Activated CD4-positive, alpha-beta T cell treated with anti-CD3 and anti-CD28 coated beads, Interleukin-10, Interleukin-2, amounts not matched to agents 100 ng/mL and 50 ng/mL, durations not matched to agents 16 hours and 8 hours (primary cell): ENCODE data around the gene TBC1D5.
A peak's percentile ranks its signal among the peaks of the same experiment; 100 is the strongest.

Experiments
- DNase-seq: peaks from one replicate; pipeline ENCODE4 v3.0.0-alpha.2; 2020

The TBC1D5 gene

DNA sequence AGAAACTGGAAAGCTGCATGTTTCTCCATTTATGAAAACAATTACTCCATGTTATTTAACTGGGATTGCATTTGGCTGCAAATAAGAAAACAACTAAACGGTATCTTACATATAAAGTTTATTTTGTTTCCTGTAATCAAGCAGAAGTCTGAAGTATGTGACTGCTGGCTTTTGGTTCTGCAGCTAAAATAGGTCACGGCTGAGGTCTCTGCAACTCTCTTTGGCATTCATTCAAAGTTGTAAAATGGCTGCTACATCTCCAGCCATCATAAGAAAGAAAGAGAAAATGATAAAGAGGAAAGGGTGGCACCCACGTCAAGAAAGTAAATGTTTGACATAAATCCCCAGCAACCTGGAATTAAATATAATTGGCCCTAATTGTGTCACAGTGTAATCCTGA lies 406.1 kb downstream of the TBC1D5 start:
- DNase-seq, result no peak

DNA sequence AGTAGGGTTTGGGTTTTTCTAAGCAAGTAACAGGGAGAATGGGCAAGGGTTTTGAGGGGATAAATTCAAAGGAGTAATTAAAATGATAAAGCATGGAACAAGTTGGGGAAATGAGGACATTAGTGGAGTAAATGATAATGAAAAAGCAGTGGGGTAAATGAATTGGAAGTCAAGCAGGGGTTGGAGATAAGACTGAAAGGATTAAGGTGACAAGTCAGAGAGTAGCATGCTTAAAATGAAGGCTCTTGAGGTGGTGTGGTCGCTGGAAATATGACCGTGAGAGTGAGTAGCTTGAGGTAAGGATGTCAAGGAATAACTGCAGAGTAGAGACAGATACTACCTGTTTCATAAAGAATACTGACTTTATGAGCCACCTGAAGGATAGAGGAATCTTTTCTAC lies 408.5 kb downstream of the TBC1D5 start:
- no peak for DNase-seq

DNA sequence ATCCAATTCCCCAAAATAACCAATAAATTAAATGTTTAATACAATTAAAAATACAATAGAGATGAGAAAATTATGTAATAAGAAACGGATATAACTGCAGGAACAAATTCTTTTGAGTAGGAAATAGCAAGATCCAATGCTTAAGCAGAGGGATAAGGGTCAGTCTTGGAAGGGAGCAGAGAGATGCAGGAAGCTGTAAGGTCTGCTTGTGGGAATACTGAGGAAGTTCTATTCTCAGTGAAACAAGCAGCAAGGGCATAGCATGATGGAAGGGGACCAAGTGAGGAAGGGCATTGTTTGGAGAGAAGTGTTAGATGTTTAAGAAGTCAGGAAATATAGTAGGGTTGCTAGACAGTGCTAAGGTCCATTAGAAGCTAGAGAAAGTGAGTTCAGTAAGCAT lies 409.0 kb downstream of the TBC1D5 start:
- no peak for DNase-seq

DNA sequence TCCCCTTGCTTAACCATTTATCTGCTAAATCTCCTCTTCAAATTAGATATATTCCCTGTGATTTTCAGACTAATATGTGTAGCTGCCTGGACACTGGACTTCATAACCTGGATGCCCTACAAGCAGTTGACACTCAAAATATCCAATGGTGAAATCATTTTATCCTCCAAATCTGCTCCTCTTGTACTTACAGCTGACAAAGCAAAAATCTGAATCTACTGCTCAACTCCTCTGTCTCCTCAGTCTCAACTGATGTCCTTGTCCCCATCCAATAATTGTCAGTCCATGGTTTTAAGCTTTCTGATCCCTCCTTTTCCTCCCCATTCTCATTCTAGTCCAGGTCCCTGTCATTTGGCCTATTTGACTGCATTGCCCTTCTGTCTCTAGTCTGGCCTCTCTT lies 411.8 kb downstream of the TBC1D5 start:
- no peak for DNase-seq

DNA sequence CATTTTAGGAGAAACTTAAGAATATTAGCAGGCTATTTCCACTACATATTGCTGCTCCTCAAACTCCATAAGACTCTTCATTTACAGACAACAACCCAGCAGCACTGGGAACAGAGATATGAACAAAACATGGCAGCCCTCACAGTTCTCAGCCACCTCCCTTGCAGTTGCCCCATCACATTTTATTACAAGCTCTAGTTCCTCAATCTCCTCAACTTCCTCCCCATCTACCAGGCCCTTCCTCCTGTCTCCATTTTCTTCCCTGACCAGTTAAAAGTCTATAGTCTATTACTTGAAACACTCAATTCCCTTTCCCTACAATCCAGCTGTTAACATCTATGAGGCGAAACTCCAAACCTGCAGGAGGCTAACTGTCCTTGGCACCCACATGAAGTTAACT lies 412.5 kb downstream of the TBC1D5 start:
- DNase-seq, result no peak

DNA sequence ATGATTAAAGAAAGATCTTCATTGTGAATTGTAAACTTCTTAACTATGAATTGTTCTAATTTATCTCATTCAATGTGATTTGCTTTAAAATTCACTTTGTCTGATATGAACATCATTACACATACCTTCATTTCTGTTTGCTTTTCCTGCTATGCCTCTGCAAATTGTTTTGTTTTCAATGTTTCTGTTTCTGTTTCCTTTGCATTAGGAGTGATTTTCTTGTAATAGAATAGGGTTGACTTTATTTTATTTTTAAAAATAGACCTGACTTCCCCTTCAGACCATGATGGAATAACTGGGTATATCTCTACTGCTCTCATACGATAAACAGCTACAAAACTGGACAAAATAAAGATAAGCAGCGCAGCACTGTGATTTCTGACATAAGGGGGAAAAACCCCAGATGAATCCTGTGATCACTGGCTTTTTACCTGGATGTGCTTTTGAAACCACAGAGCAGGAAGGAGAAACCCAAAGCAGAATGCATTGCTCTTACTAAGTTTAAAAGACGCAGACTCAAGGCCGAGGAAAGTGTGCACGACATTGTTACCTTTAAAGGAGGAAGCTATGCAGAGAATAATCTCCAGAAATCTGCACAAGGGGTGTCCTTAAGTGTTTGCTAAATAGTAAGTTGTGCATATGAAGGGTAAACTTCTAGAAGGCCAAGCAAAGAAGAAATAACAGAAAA lies 420.2 kb downstream of the TBC1D5 start:
- peak; percentile 48 for DNase-seq

DNA sequence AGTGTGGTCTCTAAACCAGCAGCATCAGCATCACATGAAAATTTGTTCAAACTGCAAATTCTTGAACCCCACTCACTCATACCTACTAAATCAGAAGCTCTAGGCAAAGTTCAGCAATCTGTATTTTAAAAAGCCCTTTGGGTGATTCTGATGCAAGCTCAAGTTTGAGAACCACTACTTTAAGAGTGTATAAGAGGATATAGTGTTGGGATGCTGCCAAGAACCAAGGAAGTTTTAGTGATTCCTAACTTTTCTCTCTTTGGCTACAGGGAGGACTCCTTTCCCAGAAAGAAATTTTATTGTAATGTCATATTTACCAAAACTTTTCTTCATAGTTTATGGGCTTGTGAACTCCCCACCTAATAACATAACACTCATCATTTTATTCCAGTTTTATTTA lies 422.2 kb downstream of the TBC1D5 start:
- no peak for DNase-seq

- DNase-seq, result no peak
Measured at GRCh38 chr3:17315897-17316296, 426.5 kb downstream of the TBC1D5 start.

GRCh38 chr3:17314171-17314570 lies 428.3 kb downstream of the TBC1D5 start:
- DNase-seq, result no peak

DNA sequence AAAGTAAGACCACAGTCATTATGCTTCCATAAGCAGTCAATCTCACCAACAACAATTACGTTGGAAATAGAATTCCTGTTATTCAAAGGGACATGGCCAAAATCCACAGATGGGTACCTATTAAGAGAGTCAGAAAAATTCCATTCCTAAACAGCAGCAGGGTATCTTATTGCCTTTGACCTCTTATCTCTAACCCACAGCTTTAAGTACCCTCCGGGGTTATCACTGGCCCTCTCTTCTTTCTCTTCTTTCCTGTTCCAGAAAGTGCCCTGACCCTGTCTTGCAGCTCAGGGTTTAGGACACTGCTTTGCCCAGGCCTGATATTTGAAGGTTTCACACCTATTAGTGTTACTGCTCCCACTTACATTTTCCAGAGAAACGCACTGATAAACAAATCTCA lies 428.7 kb downstream of the TBC1D5 start:
- DNase-seq, result no peak

DNA sequence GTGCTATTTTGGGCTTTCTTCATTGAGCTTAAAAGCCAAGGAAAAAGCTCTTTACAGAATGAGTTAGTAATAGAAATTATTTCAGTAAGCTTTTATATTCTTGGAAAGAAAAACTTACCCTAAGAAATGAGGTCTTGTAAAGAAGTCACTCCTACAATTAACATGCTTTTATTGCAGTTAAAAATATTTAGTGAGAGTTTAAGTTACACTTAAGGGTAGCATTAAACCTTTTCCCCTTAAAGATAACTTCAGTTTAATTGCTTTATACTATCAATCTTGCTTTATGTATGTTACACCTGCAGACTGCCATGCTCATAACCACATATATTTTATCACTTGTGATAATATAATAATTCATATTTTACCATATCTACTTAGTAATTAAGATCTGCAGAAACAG lies 431.4 kb downstream of the TBC1D5 start:
- no peak for DNase-seq

- DNase-seq, result no peak
Measured at GRCh38 chr3:17307887-17308286, 434.5 kb downstream of the TBC1D5 start.

GRCh38 chr3:17307482-17307881 lies 434.9 kb downstream of the TBC1D5 start:
- no peak for DNase-seq

DNA sequence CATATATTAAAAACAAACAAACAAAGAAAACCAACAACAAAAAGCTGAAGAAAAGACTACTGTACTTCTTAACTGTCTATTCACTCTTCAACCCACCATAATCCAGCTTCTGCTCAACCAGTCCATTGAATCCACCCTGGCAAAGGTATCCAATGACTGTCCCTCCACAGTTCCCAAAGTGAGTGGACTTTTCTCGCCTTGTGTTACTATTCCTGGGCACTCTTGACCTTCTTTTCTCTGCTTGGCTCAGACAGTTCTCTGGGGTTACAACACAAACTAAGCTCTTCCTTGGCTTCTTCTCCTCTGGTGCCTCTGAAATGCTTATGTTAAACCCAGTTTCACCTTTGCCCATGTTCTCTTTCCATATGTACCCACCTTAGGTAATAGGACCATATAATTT lies 437.5 kb downstream of the TBC1D5 start:
- DNase-seq, result no peak

DNA sequence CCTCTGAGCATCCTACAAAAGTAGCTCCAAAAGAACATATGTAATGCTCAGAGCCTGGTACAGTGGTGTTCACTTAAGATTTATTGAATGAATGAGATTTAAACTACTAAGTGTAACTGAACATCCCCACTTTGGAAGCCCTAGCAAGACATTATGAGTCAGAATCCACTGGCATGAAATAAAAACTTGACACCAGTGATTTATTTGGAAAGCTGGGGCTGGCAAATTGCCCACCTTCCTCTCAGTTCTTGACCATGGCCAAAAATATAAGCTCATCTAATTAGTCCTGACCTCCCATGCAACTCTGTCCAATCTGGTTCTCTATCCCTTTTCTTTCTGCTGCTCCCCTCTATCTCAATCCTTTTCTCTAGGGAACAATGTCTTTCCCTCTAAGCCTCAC lies 439.7 kb downstream of the TBC1D5 start:
- DNase-seq, result no peak

DNA sequence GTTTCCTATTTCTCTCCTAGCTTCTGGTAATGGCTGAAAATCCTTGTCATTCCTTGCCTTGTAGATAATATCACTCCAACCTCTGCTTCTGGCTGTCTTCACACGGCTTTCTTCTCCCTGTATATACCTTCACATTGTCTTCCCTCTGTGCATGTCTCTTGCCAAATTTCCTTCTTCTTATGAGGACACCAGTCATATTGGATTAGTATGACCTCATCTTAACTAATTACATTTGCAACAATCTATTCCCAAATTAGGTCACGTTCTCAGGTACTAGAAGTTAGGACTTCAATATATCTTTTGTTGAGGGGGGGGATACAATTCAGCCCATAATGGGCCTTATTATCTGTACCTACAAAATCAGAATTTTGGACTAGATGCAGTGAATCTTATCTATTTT lies 440.3 kb downstream of the TBC1D5 start:
- no peak for DNase-seq

GRCh38 chr3:17301271-17301670 lies 441.2 kb downstream of the TBC1D5 start:
- DNase-seq, result peak; percentile 13

DNA sequence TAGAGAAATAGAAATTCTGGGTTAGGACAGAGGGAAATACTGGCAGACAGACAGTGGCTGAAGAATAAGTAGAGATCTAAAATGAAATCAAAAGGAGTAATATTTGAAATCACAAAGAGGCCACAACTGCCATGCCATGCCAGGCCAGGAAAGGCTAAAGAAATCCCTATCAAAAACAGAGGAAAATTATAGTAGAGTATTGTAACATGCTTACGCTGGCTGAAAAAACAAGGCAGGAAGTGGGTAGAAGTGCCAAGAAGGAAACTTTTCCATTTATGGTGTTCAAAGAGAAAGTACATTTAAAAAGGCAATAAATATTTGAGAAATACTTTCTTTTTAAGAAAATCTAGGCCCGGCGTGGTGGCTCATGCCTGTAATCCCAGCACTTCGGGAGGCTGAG lies 442.0 kb downstream of the TBC1D5 start:
- DNase-seq, result no peak

DNA sequence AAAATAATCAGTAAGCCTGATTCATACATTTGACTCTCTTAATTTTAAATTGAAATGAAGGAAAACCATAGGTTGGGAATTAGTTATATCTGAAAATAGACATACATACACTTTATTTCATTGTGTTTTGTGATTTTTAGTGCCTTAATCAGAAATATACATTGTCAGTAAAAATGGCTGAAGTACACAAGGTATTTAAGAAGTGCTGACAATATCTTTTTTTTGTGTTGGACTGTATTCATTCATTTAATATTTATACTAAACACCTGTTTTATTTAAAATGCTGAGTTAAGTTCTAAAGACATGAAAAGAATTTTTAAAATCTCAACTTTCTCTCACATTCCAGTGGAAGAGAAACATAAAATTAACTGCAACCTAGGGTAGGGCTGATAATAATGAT lies 444.4 kb downstream of the TBC1D5 start:
- no peak for DNase-seq

GRCh38 chr3:17292556-17292955 lies 449.9 kb downstream of the TBC1D5 start:
- no peak for DNase-seq

DNA sequence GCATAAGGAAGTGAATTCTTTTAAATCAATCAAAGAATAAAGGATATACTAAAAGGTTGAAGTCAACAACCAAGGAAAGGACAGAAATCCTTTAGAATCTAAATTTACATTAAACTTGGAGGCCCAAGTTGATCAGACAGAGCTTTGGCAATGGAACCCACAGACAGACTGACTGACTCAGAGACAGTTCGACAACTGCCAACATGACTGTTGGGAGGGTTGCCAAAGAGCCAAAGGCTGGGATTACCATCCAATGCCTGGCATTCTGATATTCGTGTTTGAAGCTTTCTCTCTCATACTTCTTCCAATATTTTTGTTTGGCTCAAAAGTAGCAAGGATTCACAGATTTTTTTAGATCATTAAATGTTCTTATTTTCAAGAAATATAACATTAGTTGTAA lies 451.5 kb downstream of the TBC1D5 start:
- DNase-seq, result no peak

DNA sequence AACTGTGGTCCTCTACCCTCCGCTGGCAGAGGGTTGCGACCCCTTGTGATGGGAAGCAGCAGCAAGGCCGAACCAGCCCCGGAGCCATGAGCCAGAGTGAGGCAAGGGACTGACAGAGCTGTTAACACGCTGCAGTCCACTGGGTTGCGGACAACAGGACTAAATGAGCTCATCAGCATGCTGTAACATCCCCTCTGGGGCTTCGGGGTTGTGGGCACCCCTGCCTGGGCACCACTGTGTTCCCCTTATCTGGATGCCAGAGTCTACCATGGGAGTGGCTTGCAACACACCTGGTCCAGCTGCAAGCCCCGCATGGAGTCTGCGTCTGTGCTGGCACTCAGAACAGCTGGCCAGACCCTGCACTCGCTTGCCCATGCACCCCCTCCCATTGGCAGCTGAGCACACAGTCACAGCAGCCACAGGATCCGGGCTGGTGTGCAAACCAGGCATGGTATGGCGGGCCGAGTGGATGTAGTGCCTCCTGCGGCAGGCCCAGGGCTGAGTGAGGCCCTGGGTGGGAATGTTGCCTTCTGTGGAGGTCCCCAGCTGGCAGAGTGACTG lies 453.5 kb downstream of the TBC1D5 start:
- DNase-seq, result no peak

DNA sequence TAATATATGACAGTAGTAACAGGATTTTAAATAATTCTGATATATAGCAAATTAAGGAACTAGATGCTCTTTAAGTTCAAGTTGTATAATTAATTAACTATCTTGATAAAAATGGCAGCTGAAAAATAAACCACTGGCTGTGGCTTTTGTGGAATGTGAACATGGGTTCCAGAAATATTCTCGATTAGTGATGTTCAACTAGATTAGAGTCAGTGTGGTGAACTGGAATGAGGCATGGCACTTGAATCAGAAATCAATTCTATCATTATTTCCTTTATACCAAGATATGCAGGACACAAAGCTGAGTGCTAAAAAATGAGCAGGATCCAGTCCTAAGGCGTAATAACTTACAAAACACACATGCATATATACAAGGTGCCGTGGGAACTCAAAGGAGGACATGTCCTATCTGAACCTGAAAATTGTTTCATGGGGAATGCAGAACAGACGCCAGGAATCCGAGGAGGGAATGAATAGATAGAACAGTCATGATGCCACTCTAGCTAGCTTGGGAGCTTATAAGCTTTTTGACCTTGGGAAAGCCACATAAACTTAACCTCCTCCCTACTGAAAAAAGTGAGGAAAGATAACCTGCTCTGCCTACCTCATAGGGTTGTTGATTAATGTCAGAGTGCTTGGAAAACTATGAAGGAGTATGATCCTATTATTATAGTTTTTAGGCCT lies 455.3 kb downstream of the TBC1D5 start:
- DNase-seq, result no peak

DNA sequence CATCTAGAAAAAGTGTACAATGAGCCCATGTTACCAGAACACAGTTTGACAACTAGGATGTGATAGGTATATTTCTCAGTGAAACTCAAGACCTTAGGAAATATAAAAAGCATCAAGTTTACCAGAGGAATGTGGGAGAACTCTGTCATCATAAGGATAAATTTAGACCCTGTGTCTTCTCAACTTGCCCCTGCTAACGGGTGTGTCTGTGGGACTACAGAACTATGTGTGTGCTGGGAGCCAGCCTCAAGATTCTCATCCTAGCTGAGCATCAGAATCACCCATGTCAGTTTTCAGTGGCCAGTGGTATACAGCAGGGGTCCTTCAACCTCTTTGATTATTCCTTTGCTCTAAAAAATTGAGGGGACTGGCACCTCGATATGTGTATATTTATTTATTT lies 464.4 kb downstream of the TBC1D5 start:
- no peak for DNase-seq

- no peak for DNase-seq
Measured at GRCh38 chr3:17266846-17267245, 475.6 kb downstream of the TBC1D5 start.
